ENCODE measurements around the gene PARD3. TPM values are rescaled to one million over a fixed set of nuclear protein-coding genes. Genes with fewer than 3 reads are reported as not detected.

PARD3 gene
- total RNA-seq, 1 donor from 2014 or later = 26.0 TPM

GRCh38 chr10:34859170-34859569, 44.1 kb upstream of the PARD3 start:
- Mint-ChIP-seq H3K4me3 (ENCODE audit: unreplicated experiment) (no peak overlapping the region), H3K9me3 (ENCODE audit: low read depth) (no peaks in the 10 kb centered on the region), H3K27me3 (ENCODE audit: low read depth) (peaks cover 11% of the 10 kb centered on the region), H3K27ac (ENCODE audit: unreplicated experiment) (no peak overlapping the region), H3K4me1 (ENCODE audit: low read depth) (peaks cover 15% of the 10 kb centered on the region), H3K36me3 (ENCODE audit: low read depth) (no peaks in the 10 kb centered on the region)
- DNase-seq (ENCODE audit: low spot score) = no peak
- no peak for TF ChIP-seq CTCF (IDR thresholded peaks at IDR 0.05)

- Mint-ChIP-seq H3K4me1 (ENCODE audit: low read depth) (peaks cover 17% of the 10 kb centered on the region), H3K27ac (ENCODE audit: unreplicated experiment) (no peak overlapping the region), H3K9me3 (ENCODE audit: low read depth) (no peaks in the 10 kb centered on the region), H3K36me3 (ENCODE audit: low read depth) (no peaks in the 10 kb centered on the region), H3K27me3 (ENCODE audit: low read depth) (peaks cover 11% of the 10 kb centered on the region), H3K4me3 (ENCODE audit: unreplicated experiment) (no peak overlapping the region)
- TF ChIP-seq CTCF (IDR thresholded peaks at IDR 0.05) = no peak
- DNase-seq (ENCODE audit: low spot score) = no peak
These were observed 42.9 kb upstream of the PARD3 start for GRCh38 chr10:34858003-34858402.

GRCh38 chr10:34854147-34854601, 39.1 kb upstream of the PARD3 start:
- Mint-ChIP-seq H3K4me1 (ENCODE audit: low read depth) (peaks cover 8% of the 10 kb centered on the region), H3K27me3 (ENCODE audit: low read depth) (peaks cover 11% of the 10 kb centered on the region), H3K36me3 (ENCODE audit: low read depth) (no peaks in the 10 kb centered on the region), H3K9me3 (ENCODE audit: low read depth) (no peaks in the 10 kb centered on the region), H3K27ac (ENCODE audit: unreplicated experiment) (no peak overlapping the region), H3K4me3 (ENCODE audit: unreplicated experiment) (peak overlapping the region; percentile 45)
- TF ChIP-seq CTCF (IDR thresholded peaks at IDR 0.05) = no peak
- no peak for DNase-seq (ENCODE audit: low spot score)

- H3K9me3 Mint-ChIP-seq (ENCODE audit: low read depth) = no peaks in the 10 kb centered on the region
- no peaks in the 10 kb centered on the region for H3K36me3 Mint-ChIP-seq (ENCODE audit: low read depth)
- no peak overlapping the region for H3K4me3 Mint-ChIP-seq (ENCODE audit: unreplicated experiment)
- TF ChIP-seq CTCF (IDR thresholded peaks at IDR 0.05) = no peak
- peaks cover 11% of the 10 kb centered on the region for H3K27me3 Mint-ChIP-seq (ENCODE audit: low read depth)
- DNase-seq (ENCODE audit: low spot score) = no peak
- H3K4me1 Mint-ChIP-seq (ENCODE audit: low read depth) = peaks cover 5% of the 10 kb centered on the region
- no peak overlapping the region for H3K27ac Mint-ChIP-seq (ENCODE audit: unreplicated experiment)
These were observed 38.3 kb upstream of the PARD3 start for GRCh38 chr10:34853357-34853756.

- Mint-ChIP-seq H3K4me3 (ENCODE audit: unreplicated experiment) (no peak overlapping the region), H3K9me3 (ENCODE audit: low read depth) (no peaks in the 10 kb centered on the region), H3K27ac (ENCODE audit: unreplicated experiment) (no peak overlapping the region), H3K4me1 (ENCODE audit: low read depth) (peaks cover 5% of the 10 kb centered on the region), H3K36me3 (ENCODE audit: low read depth) (no peaks in the 10 kb centered on the region), H3K27me3 (ENCODE audit: low read depth) (no peaks in the 10 kb centered on the region)
- no peak for TF ChIP-seq CTCF (IDR thresholded peaks at IDR 0.05)
- no peak for DNase-seq (ENCODE audit: low spot score)
These were observed 35.5 kb upstream of the PARD3 start for GRCh38 chr10:34850558-34850957.

Measured in chondrocyte (in vitro differentiated cells).